ENCODE results near the gene MED13.
"Not testable (repeated sequence)": the region's sequence is repeated elsewhere in the genome, so short reads cannot be mapped to it uniquely, and the experiment has no call there.

Gene MED13

GRCh38 chr17:61908292-61909037 lies 156.6 kb downstream of the MED13 start:
- DNase-seq (ENCODE audit: low read depth in 2 of 2) = no peak

GRCh38 chr17:61907361-61907760 lies 157.7 kb downstream of the MED13 start:
- DNase-seq (ENCODE audit: low read depth in 2 of 2) = no peak

- DNase-seq (ENCODE audit: low read depth in 2 of 2) = no peak
Measured at GRCh38 chr17:61904094-61904710, 160.9 kb downstream of the MED13 start.

- no peak for DNase-seq (ENCODE audit: low read depth in 2 of 2)
Measured at GRCh38 chr17:61903251-61903650, 161.8 kb downstream of the MED13 start.

- no peak for DNase-seq (ENCODE audit: low read depth in 2 of 2)
Measured at GRCh38 chr17:61897548-61898180, 167.4 kb downstream of the MED13 start.

- no peak for DNase-seq (ENCODE audit: low read depth in 2 of 2)
Measured at GRCh38 chr17:61895391-61895790, 169.7 kb downstream of the MED13 start.

GRCh38 chr17:61894310-61894709 lies 170.8 kb downstream of the MED13 start:
- not testable (repeated sequence) for DNase-seq (ENCODE audit: low read depth in 2 of 2)
